ENCODE data around the gene GRK2. TPM values are rescaled to one million over a fixed set of nuclear protein-coding genes. Genes with fewer than 3 reads are reported as not detected.

GRK2 gene
- total and polyA plus RNA-seq, 2 of the 8 experiments (the other 6 are each of a cell fraction or from before 2014, with no cell fraction given): 47.3 to 49.7 TPM

DNA sequence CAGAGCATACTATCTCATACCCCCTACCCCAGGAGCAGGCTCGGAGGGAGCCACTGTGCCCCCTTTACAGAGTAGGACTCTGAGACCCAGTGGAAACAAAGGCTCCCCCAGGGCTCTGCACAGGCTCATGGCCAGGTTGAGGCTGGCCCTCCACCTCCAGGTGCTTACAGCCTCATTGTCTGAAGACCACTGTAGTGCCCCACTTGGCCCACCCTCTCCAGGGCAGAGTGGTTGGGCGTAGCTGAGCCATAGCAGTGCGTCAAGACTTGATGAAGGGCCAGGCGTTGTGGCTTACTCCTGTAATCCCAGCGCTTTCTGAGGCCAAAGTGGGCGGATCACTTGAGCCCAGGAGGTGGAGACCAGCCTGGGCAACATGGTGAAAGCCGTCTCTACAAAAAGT, 24.5 kb downstream of the GRK2 start:
- no peak for DNase-seq (ENCODE audit: low read depth in 1 of 2, low spot score in 2 of 2)
- Histone ChIP-seq H3K18ac (ENCODE audit: extremely low read depth, low read length) (no peak overlapping the region), H3K4me2 (ENCODE audit: insufficient read depth in 1 of 2, low read depth in 2 of 2, low read length in 2 of 2) (no peak overlapping the region; a peak in 1 of 4 replicates), H4K8ac (ENCODE audit: extremely low read depth, insufficient read depth, low read length) (no peak overlapping the region), H3K4me3 (ENCODE audit: extremely low read depth in 1 of 4, insufficient read depth in 2 of 4, low read depth in 3 of 4, low read length in 4 of 4) (no peak overlapping the region), H2BK15ac (ENCODE audit: low read length) (no peak overlapping the region), H3K4me1 (replicated peaks in 1 of 4; ENCODE audit: control insufficient read depth in 3 of 4, insufficient read depth in 4 of 4, low read length in 3 of 4) (peaks cover 0 to 18% (median 11%) of the 10 kb centered on the region in 4 experiments; a peak in 6 of 7 replicates), H3K36me3 (ENCODE audit: control insufficient read depth in 2 of 4, insufficient read depth in 4 of 4, low read length in 3 of 4) (peaks cover 2 to 14% (median 6%) of the 10 kb centered on the region in 4 experiments; a peak in 4 of 8 replicates), H3K79me2 (ENCODE audit: control insufficient read depth in 1 of 2, insufficient read depth in 2 of 2, low read length in 2 of 2) (no peaks in the 10 kb centered on the region; a peak in 1 of 4 replicates), H3K4ac (replicated peaks; ENCODE audit: insufficient read length, low read depth, low read length) (no peak overlapping the region), H3K14ac (ENCODE audit: insufficient read length) (no peak overlapping the region), H3K56ac (replicated peaks; ENCODE audit: insufficient read length, low read depth, low read length) (no peak overlapping the region), H3K23me2 (ENCODE audit: low read depth, low read length) (peaks cover 7% of the 10 kb centered on the region; the same call in 1 of the 2 replicates), H3K79me1 (ENCODE audit: low read depth, low read length) (no peaks in the 10 kb centered on the region; the same call in 1 of the 2 replicates), H2BK12ac (ENCODE audit: low read depth, low read length) (no peak overlapping the region), H4K5ac (ENCODE audit: insufficient read length, low read depth, low read length) (no peak overlapping the region), H2BK120ac (replicated peaks; ENCODE audit: low read depth, low read length) (no peak overlapping the region), H3K9me3 (ENCODE audit: insufficient read depth in 2 of 2, low read depth in 1 of 2, low read length in 1 of 2) (no peaks in the 10 kb centered on the region; a peak in 1 of 4 replicates), H2AFZ (ENCODE audit: low read length) (no peak overlapping the region), H4K20me1 (replicated peaks in 1 of 2; ENCODE audit: control insufficient read depth in 1 of 2, insufficient read depth in 2 of 2, low read length in 2 of 2) (peaks cover 0 to 4% of the 10 kb centered on the region in 2 experiments), H2BK20ac (ENCODE audit: low read length) (no peak overlapping the region), H3K9ac (replicated peaks in 1 of 4; ENCODE audit: extremely low read depth in 1 of 4, low read depth in 3 of 4, low read length in 3 of 4) (no peak overlapping the region), H3K27ac (ENCODE audit: low read depth, low read length) (no peak overlapping the region), H2BK5ac (ENCODE audit: low read depth, low read length) (no peak overlapping the region), H4K91ac (replicated peaks; ENCODE audit: insufficient read length, low read length) (no peak overlapping the region), H2AK5ac (ENCODE audit: low read depth, low read length) (no peak overlapping the region), H3K27me3 (replicated peaks in 1 of 4; ENCODE audit: control insufficient read depth in 3 of 4, extremely low read depth in 1 of 4, insufficient read depth in 3 of 4, low read length in 3 of 4) (no peaks in the 10 kb centered on the region), H3K23ac (ENCODE audit: insufficient read length) (no peak overlapping the region)
- no peak for TF ChIP-seq GABPA (IDR thresholded peaks at IDR 0.05; ENCODE audit: borderline replicate concordance, insufficient read depth, low read length)
- TF ChIP-seq MAFK (IDR thresholded peaks at IDR 0.05; ENCODE audit: low read depth, low read length): no peak
- TF ChIP-seq RBBP5 (IDR thresholded peaks at IDR 0.05; ENCODE audit: borderline replicate concordance, low read depth, low read length): no peak
- 94% methylated on average over 7 of the region's 7 CpGs; no CpG with 5 or more reads in 1 of the 2 experiments for WGBS, 2 experiments (ENCODE audit: extremely low coverage in 1 of 2, insufficient coverage in 1 of 2, insufficient read length in 1 of 2, insufficient replicate concordance in 2 of 2, low coverage in 1 of 2, low lambda C conversion rate in 2 of 2, missing lambda C conversion rate in 1 of 2)
- FAIRE-seq: no peak
- ChIA-PET CTCF (ENCODE audit: partially characterized antibody) (interaction anchor here (1.0 to 5.9 kb wide), 8 partner anchors 8 to 62 kb away, joined by 3 to 47 read pairs (median 4); partner anchors contain the start of gene SSH3), POLR2A (ENCODE audit: partially characterized antibody) (interaction anchor here (0.9 to 7.9 kb wide), 4 partner anchors 10 to 51 kb away, joined by 3 to 106 read pairs (median 8); partner anchors contain the start of gene SSH3)

Measured in H1 (cell line).